ENCODE measurements around the gene DENND1A.

Gene DENND1A

GRCh38 chr9:123395689-123396511 is 534.0 kb downstream of the DENND1A start:
- Histone ChIP-seq H3K18ac (ENCODE audit: low read length) (peak overlapping the region; percentile 76), H3K4me3 (ENCODE audit: low read length in 2 of 2) (no peak overlapping the region), H4K91ac (ENCODE audit: low read depth, low read length, poor library complexity) (peak overlapping the region; percentile 16), H3K9me3 (replicated peaks in 1 of 2; ENCODE audit: control insufficient read depth in 2 of 2, insufficient read depth in 1 of 2, low read depth in 1 of 2, low read length in 2 of 2) (peaks cover 2 to 6% of the 10 kb centered on the region in 2 donors), H3K36me3 (replicated peaks in 1 of 2; ENCODE audit: control insufficient read depth in 2 of 2, insufficient read depth in 2 of 2, low read length in 2 of 2) (no peaks in the 10 kb centered on the region), H3K9ac (ENCODE audit: low read depth, low read length, poor library complexity) (peak overlapping the region; percentile 32), H2BK120ac (ENCODE audit: low read depth, low read length) (no peak overlapping the region), H2BK5ac (ENCODE audit: low read length) (no peak overlapping the region), H3K23ac (ENCODE audit: low read depth, low read length, poor library complexity) (no peak overlapping the region), H2AK5ac (ENCODE audit: low read depth, low read length) (no peak overlapping the region), H2BK12ac (ENCODE audit: low read length) (no peak overlapping the region), H3K27me3 (ENCODE audit: control insufficient read depth in 3 of 3, insufficient read depth in 3 of 3, low read depth in 1 of 3, low read length in 3 of 3) (no peaks in the 10 kb centered on the region), H2AFZ (ENCODE audit: low read length) (no peak overlapping the region), H3K4me2 (ENCODE audit: insufficient read depth, low read length, poor library complexity, severe bottlenecking) (no peak overlapping the region), H3K27ac (replicated peaks; ENCODE audit: low read length) (no peak overlapping the region), H2BK15ac (ENCODE audit: low read length) (peak overlapping the region; percentile 55), H3K79me1 (ENCODE audit: low read depth, low read length) (no peaks in the 10 kb centered on the region), H3K4me1 (ENCODE audit: control insufficient read depth in 2 of 2, insufficient read depth in 1 of 2, low read depth in 1 of 2, low read length in 2 of 2) (peaks cover 9 to 10% of the 10 kb centered on the region in 2 donors), H3K14ac (ENCODE audit: low read length) (peak overlapping the region; percentile 42), H3K4ac (ENCODE audit: low read length) (no peak overlapping the region), H4K8ac (ENCODE audit: low read depth, low read length) (no peak overlapping the region)
- DNase-seq (ENCODE audit: low spot score), result no peak
- no CpG with 5 or more reads among the region's 24 CpGs for WGBS, 2 donors (ENCODE audit: extremely low coverage in 2 of 2, insufficient read length in 2 of 2, insufficient replicate concordance in 1 of 2)

- H3K27ac ChIP-seq (replicated peaks; ENCODE audit: low read length), result no peak overlapping the region
- H3K4me2 ChIP-seq (ENCODE audit: insufficient read depth, low read length, poor library complexity, severe bottlenecking), result no peak overlapping the region
- no CpG with 5 or more reads among the region's 5 CpGs for WGBS, 2 donors (ENCODE audit: extremely low coverage in 2 of 2, insufficient read length in 2 of 2, insufficient replicate concordance in 1 of 2)
These were observed 534.6 kb downstream of the DENND1A start for GRCh38 chr9:123395276-123395688.

GRCh38 chr9:123394291-123395235 is 535.4 kb downstream of the DENND1A start:
- Histone ChIP-seq H4K8ac (ENCODE audit: low read depth, low read length) (no peak overlapping the region), H3K9ac (ENCODE audit: low read depth, low read length, poor library complexity) (no peak overlapping the region), H3K4me2 (ENCODE audit: insufficient read depth, low read length, poor library complexity, severe bottlenecking) (no peak overlapping the region), H3K9me3 (replicated peaks in 1 of 2; ENCODE audit: control insufficient read depth in 2 of 2, insufficient read depth in 1 of 2, low read depth in 1 of 2, low read length in 2 of 2) (peaks cover 2 to 6% of the 10 kb centered on the region in 2 donors), H2BK15ac (ENCODE audit: low read length) (no peak overlapping the region), H3K4me3 (ENCODE audit: low read length in 2 of 2) (no peak overlapping the region), H2AK5ac (ENCODE audit: low read depth, low read length) (peak overlapping the region; percentile 56), H3K23ac (ENCODE audit: low read depth, low read length, poor library complexity) (no peak overlapping the region), H3K27ac (replicated peaks; ENCODE audit: low read length) (no peak overlapping the region), H3K79me1 (ENCODE audit: low read depth, low read length) (no peaks in the 10 kb centered on the region), H3K4ac (ENCODE audit: low read length) (no peak overlapping the region), H2AFZ (ENCODE audit: low read length) (peak overlapping the region; percentile 65), H3K18ac (ENCODE audit: low read length) (peak overlapping the region; percentile 49), H2BK5ac (ENCODE audit: low read length) (no peak overlapping the region), H2BK12ac (ENCODE audit: low read length) (no peak overlapping the region), H3K36me3 (replicated peaks in 1 of 2; ENCODE audit: control insufficient read depth in 2 of 2, insufficient read depth in 2 of 2, low read length in 2 of 2) (no peaks in the 10 kb centered on the region), H2BK120ac (ENCODE audit: low read depth, low read length) (no peak overlapping the region), H4K91ac (ENCODE audit: low read depth, low read length, poor library complexity) (no peak overlapping the region), H3K4me1 (ENCODE audit: control insufficient read depth in 2 of 2, insufficient read depth in 1 of 2, low read depth in 1 of 2, low read length in 2 of 2) (peaks cover 13 to 16% of the 10 kb centered on the region in 2 donors), H3K27me3 (ENCODE audit: control insufficient read depth in 3 of 3, insufficient read depth in 3 of 3, low read depth in 1 of 3, low read length in 3 of 3) (no peaks in the 10 kb centered on the region), H3K14ac (ENCODE audit: low read length) (no peak overlapping the region)
- no CpG with 5 or more reads among the region's 16 CpGs for whole genome bisulfite sequencing, 2 donors (ENCODE audit: extremely low coverage in 2 of 2, insufficient read length in 2 of 2, insufficient replicate concordance in 1 of 2)
- DNase-seq (ENCODE audit: low spot score), result no peak

More at GRCh38 chr9:123395276-123395688, 534.6 kb downstream of the DENND1A start:
- no peak overlapping the region for H3K4me3 ChIP-seq (ENCODE audit: low read length in 2 of 2)
- no peak overlapping the region for H3K4ac ChIP-seq (ENCODE audit: low read length)
- H3K9ac ChIP-seq (ENCODE audit: low read depth, low read length, poor library complexity), result no peak overlapping the region
- H3K9me3 ChIP-seq (replicated peaks in 1 of 2; ENCODE audit: control insufficient read depth in 2 of 2, insufficient read depth in 1 of 2, low read depth in 1 of 2, low read length in 2 of 2), result peaks cover 2 to 6% of the 10 kb centered on the region in 2 donors
- no peak overlapping the region for H2BK15ac ChIP-seq (ENCODE audit: low read length)
- peak overlapping the region; percentile 65 for H2AFZ ChIP-seq (ENCODE audit: low read length)
- peak overlapping the region; percentile 76 for H3K18ac ChIP-seq (ENCODE audit: low read length)
- H2BK120ac ChIP-seq (ENCODE audit: low read depth, low read length), result no peak overlapping the region
- peaks cover 10 to 11% of the 10 kb centered on the region in 2 donors for H3K4me1 ChIP-seq (ENCODE audit: control insufficient read depth in 2 of 2, insufficient read depth in 1 of 2, low read depth in 1 of 2, low read length in 2 of 2)
- no peak overlapping the region for H4K91ac ChIP-seq (ENCODE audit: low read depth, low read length, poor library complexity)
- no peaks in the 10 kb centered on the region for H3K27me3 ChIP-seq (ENCODE audit: control insufficient read depth in 3 of 3, insufficient read depth in 3 of 3, low read depth in 1 of 3, low read length in 3 of 3)
- H3K23ac ChIP-seq (ENCODE audit: low read depth, low read length, poor library complexity), result no peak overlapping the region
- no peak overlapping the region for H2AK5ac ChIP-seq (ENCODE audit: low read depth, low read length)
- no peak overlapping the region for H2BK5ac ChIP-seq (ENCODE audit: low read length)
- H4K8ac ChIP-seq (ENCODE audit: low read depth, low read length), result no peak overlapping the region
- no peak overlapping the region for H2BK12ac ChIP-seq (ENCODE audit: low read length)
- DNase-seq (ENCODE audit: low spot score), result no peak
- H3K36me3 ChIP-seq (replicated peaks in 1 of 2; ENCODE audit: control insufficient read depth in 2 of 2, insufficient read depth in 2 of 2, low read length in 2 of 2), result no peaks in the 10 kb centered on the region
- no peaks in the 10 kb centered on the region for H3K79me1 ChIP-seq (ENCODE audit: low read depth, low read length)
- H3K14ac ChIP-seq (ENCODE audit: low read length), result no peak overlapping the region

GRCh38 chr9:123392802-123393201 is 537.1 kb downstream of the DENND1A start:
- no peak overlapping the region for H3K14ac ChIP-seq (ENCODE audit: low read length)
- H3K4me1 ChIP-seq (ENCODE audit: control insufficient read depth in 2 of 2, insufficient read depth in 1 of 2, low read depth in 1 of 2, low read length in 2 of 2), result peaks cover 13 to 26% of the 10 kb centered on the region in 2 donors
- no peak overlapping the region for H3K4me3 ChIP-seq (ENCODE audit: low read length in 2 of 2)
- no peak overlapping the region for H2BK15ac ChIP-seq (ENCODE audit: low read length)
- H3K4me2 ChIP-seq (ENCODE audit: insufficient read depth, low read length, poor library complexity, severe bottlenecking), result no peak overlapping the region
- no peak overlapping the region for H3K18ac ChIP-seq (ENCODE audit: low read length)
- H4K91ac ChIP-seq (ENCODE audit: low read depth, low read length, poor library complexity), result no peak overlapping the region
- no peak overlapping the region for H3K27ac ChIP-seq (replicated peaks; ENCODE audit: low read length)
- H3K36me3 ChIP-seq (replicated peaks in 1 of 2; ENCODE audit: control insufficient read depth in 2 of 2, insufficient read depth in 2 of 2, low read length in 2 of 2), result no peaks in the 10 kb centered on the region
- no peak overlapping the region for H3K4ac ChIP-seq (ENCODE audit: low read length)
- peaks cover 2 to 6% of the 10 kb centered on the region in 2 donors for H3K9me3 ChIP-seq (replicated peaks in 1 of 2; ENCODE audit: control insufficient read depth in 2 of 2, insufficient read depth in 1 of 2, low read depth in 1 of 2, low read length in 2 of 2)
- no peak overlapping the region for H2AK5ac ChIP-seq (ENCODE audit: low read depth, low read length)
- WGBS, 2 donors (ENCODE audit: extremely low coverage in 2 of 2, insufficient read length in 2 of 2, insufficient replicate concordance in 1 of 2), result no CpG with 5 or more reads among the region's 4 CpGs
- H4K8ac ChIP-seq (ENCODE audit: low read depth, low read length), result no peak overlapping the region
- H2BK5ac ChIP-seq (ENCODE audit: low read length), result no peak overlapping the region
- no peak overlapping the region for H2AFZ ChIP-seq (ENCODE audit: low read length)
- H2BK12ac ChIP-seq (ENCODE audit: low read length), result no peak overlapping the region
- H3K23ac ChIP-seq (ENCODE audit: low read depth, low read length, poor library complexity), result no peak overlapping the region
- no peak overlapping the region for H3K9ac ChIP-seq (ENCODE audit: low read depth, low read length, poor library complexity)
- no peaks in the 10 kb centered on the region for H3K27me3 ChIP-seq (ENCODE audit: control insufficient read depth in 3 of 3, insufficient read depth in 3 of 3, low read depth in 1 of 3, low read length in 3 of 3)
- H3K79me1 ChIP-seq (ENCODE audit: low read depth, low read length), result no peaks in the 10 kb centered on the region
- DNase-seq (ENCODE audit: low spot score), result no peak
- no peak overlapping the region for H2BK120ac ChIP-seq (ENCODE audit: low read depth, low read length)

All from neuronal stem cell (in vitro differentiated cells).